ENCODE measurements around the gene UPB1. TPM values are rescaled to one million over a fixed set of nuclear protein-coding genes. Genes with fewer than 3 reads are reported as not detected.
A peak's percentile ranks its signal among the peaks of the same experiment; 100 is the strongest.

The UPB1 gene
- total RNA-seq, 1 experiment from 2014 or later, result 0.50 TPM

DNA sequence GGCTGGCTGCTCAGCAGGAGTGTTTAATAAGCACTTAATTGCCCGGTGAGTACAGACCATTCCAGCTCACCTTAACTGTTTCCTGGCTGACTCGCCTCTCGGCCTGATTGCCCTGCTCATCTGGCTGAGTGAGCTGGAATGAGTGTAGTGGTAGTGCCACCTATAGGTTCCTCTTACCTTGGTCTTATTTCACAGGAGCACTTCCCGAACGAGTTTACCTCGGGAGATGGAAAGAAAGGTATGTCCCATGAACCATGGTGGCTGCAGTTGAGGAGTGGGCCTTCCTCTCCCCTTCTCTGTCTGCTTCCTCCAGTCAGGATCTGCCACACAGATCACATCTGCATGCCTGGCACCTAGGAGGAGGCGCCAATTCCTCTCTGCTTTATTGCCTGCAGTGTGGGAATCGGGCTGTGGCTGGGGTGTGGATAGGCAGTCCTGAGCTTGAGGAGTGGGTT lies 26.7 kb downstream of the UPB1 start:
- BruUV-seq (replicated peaks), result no TSS peak
- Mint-ChIP-seq H3K4me1 (ENCODE audit: low read depth, unreplicated experiment) (peaks cover 12% of the 10 kb centered on the region), H3K27me3 (ENCODE audit: unreplicated experiment) (no peaks in the 10 kb centered on the region), H3K36me3 (ENCODE audit: insufficient read depth, unreplicated experiment) (no peaks in the 10 kb centered on the region), H3K4me3 (ENCODE audit: low read depth, unreplicated experiment) (no peak overlapping the region), H3K27ac (ENCODE audit: unreplicated experiment) (peak overlapping the region; percentile 33), H3K9me3 (ENCODE audit: low read depth, unreplicated experiment) (no peaks in the 10 kb centered on the region)
- intact Hi-C loops (cut with micrococcal nuclease; ENCODE audit: unreplicated experiment), result loop anchor here (1.0 kb wide), 2 partner anchors 101 to 197 kb away; no protein-coding TSS in a partner anchor
- DNase-seq, result peak; percentile 73
- CTCF ChIA-PET, result interaction anchor here (0.7 to 2.2 kb wide), 10 partner anchors 12 to 332 kb away, joined by 3 to 13 read pairs (median 4); no protein-coding TSS in a partner anchor
- TF ChIP-seq, protein P1, sequence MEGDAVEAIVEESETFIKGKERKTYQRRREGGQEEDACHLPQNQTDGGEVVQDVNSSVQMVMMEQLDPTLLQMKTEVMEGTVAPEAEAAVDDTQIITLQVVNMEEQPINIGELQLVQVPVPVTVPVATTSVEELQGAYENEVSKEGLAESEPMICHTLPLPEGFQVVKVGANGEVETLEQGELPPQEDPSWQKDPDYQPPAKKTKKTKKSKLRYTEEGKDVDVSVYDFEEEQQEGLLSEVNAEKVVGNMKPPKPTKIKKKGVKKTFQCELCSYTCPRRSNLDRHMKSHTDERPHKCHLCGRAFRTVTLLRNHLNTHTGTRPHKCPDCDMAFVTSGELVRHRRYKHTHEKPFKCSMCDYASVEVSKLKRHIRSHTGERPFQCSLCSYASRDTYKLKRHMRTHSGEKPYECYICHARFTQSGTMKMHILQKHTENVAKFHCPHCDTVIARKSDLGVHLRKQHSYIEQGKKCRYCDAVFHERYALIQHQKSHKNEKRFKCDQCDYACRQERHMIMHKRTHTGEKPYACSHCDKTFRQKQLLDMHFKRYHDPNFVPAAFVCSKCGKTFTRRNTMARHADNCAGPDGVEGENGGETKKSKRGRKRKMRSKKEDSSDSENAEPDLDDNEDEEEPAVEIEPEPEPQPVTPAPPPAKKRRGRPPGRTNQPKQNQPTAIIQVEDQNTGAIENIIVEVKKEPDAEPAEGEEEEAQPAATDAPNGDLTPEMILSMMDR (IDR thresholded peaks at IDR 0.05; ENCODE audit: unreplicated experiment), result peak; percentile 75

- BruUV-seq (replicated peaks), result no TSS peak
- Mint-ChIP-seq H3K27ac (ENCODE audit: unreplicated experiment) (no peak overlapping the region), H3K4me1 (ENCODE audit: low read depth, unreplicated experiment) (peaks cover 10% of the 10 kb centered on the region), H3K27me3 (ENCODE audit: unreplicated experiment) (no peaks in the 10 kb centered on the region), H3K9me3 (ENCODE audit: low read depth, unreplicated experiment) (no peaks in the 10 kb centered on the region), H3K36me3 (ENCODE audit: insufficient read depth, unreplicated experiment) (no peaks in the 10 kb centered on the region), H3K4me3 (ENCODE audit: low read depth, unreplicated experiment) (no peak overlapping the region)
- DNase-seq, result no peak
- TF ChIP-seq, protein P1 (IDR thresholded peaks at IDR 0.05; ENCODE audit: unreplicated experiment), result no peak
- intact Hi-C loops (cut with micrococcal nuclease; ENCODE audit: unreplicated experiment), result no loop called here
- CTCF ChIA-PET, result interaction anchor here (0.5 kb wide), 1 partner anchor 88 kb away, joined by 3 read pairs; no protein-coding TSS in a partner anchor
Observed at GRCh38 chr22:24523873-24524272, 28.7 kb downstream of the UPB1 start.

GRCh38 chr22:24525416-24526037 lies 30.4 kb downstream of the UPB1 start:
- TF ChIP-seq, protein P1 (IDR thresholded peaks at IDR 0.05; ENCODE audit: unreplicated experiment), result peak; percentile 83
- intact Hi-C loops (cut with micrococcal nuclease; ENCODE audit: unreplicated experiment), result no loop called here
- Mint-ChIP-seq H3K27me3 (ENCODE audit: unreplicated experiment) (no peaks in the 10 kb centered on the region), H3K9me3 (ENCODE audit: low read depth, unreplicated experiment) (no peaks in the 10 kb centered on the region), H3K4me3 (ENCODE audit: low read depth, unreplicated experiment) (no peak overlapping the region), H3K4me1 (ENCODE audit: low read depth, unreplicated experiment) (peaks cover 10% of the 10 kb centered on the region), H3K36me3 (ENCODE audit: insufficient read depth, unreplicated experiment) (no peaks in the 10 kb centered on the region), H3K27ac (ENCODE audit: unreplicated experiment) (no peak overlapping the region)
- no TSS peak for BruUV-seq (replicated peaks)
- CTCF ChIA-PET, result no interaction called here
- DNase-seq, result peak; percentile 77

DNA sequence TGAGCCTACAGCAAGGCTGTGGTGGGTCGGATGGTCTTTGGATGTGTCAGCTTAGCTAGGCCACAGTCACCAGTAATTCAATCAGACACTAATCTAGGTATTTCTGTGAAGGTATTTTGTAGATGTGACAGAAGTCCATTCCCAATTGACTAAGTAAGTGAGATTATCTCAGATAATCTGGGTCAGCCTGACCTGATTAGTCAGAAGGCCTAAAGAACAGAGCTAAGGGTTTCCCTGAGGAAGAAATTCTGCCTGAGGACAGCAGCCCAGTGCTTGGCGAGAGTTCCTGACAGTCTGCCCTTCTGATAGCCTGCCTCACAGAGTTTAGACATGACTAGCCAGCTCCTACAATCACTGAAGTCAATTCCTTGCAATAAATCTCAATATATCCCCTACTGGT lies 31.1 kb downstream of the UPB1 start:
- Mint-ChIP-seq H3K36me3 (ENCODE audit: insufficient read depth, unreplicated experiment) (no peaks in the 10 kb centered on the region), H3K9me3 (ENCODE audit: low read depth, unreplicated experiment) (no peaks in the 10 kb centered on the region), H3K4me1 (ENCODE audit: low read depth, unreplicated experiment) (peaks cover 10% of the 10 kb centered on the region), H3K4me3 (ENCODE audit: low read depth, unreplicated experiment) (no peak overlapping the region), H3K27me3 (ENCODE audit: unreplicated experiment) (no peaks in the 10 kb centered on the region), H3K27ac (ENCODE audit: unreplicated experiment) (no peak overlapping the region)
- no TSS peak for BruUV-seq (replicated peaks)
- TF ChIP-seq, protein P1 (IDR thresholded peaks at IDR 0.05; ENCODE audit: unreplicated experiment), result no peak
- CTCF ChIA-PET, result no interaction called here
- DNase-seq, result no peak
- intact Hi-C loops (cut with micrococcal nuclease; ENCODE audit: unreplicated experiment), result no loop called here
